ENCODE results near the gene PIK3AP1. TPM values are rescaled to one million over a fixed set of nuclear protein-coding genes. Genes with fewer than 3 reads are reported as not detected.

PIK3AP1 gene
- total RNA-seq, 2 donors from 2014 or later, result 1.3 to 5.2 TPM

GRCh38 chr10:96697438-96697837, 22.9 kb downstream of the PIK3AP1 start:
- no peak overlapping the region for H3K27ac ChIP-seq (ENCODE audit: low read depth, low read length)
- no peak overlapping the region for H3K27ac Mint-ChIP-seq
- no peaks in the 10 kb centered on the region for H3K4me1 ChIP-seq (ENCODE audit: control insufficient read depth, insufficient read depth, low read length)
- no peaks in the 10 kb centered on the region for H3K27me3 ChIP-seq (ENCODE audit: control insufficient read depth, insufficient read depth, low read length, poor library complexity, severe bottlenecking)
- no peak overlapping the region for H3K9ac ChIP-seq (ENCODE audit: extremely low read depth, low read length, poor library complexity, severe bottlenecking)
- no peaks in the 10 kb centered on the region for H3K36me3 Mint-ChIP-seq (ENCODE audit: low read depth)
- no peaks in the 10 kb centered on the region for H3K27me3 Mint-ChIP-seq (ENCODE audit: insufficient read depth)
- peaks cover 3% of the 10 kb centered on the region for H3K4me1 Mint-ChIP-seq
- H3K36me3 ChIP-seq (ENCODE audit: control insufficient read depth, insufficient read depth, low read length), result no peaks in the 10 kb centered on the region
- H3K4me3 Mint-ChIP-seq, result no peak overlapping the region
- no peak for TF ChIP-seq CTCF (conservative IDR thresholded peaks at IDR 0.05)
- H3K9me3 ChIP-seq (ENCODE audit: control insufficient read depth, low read length), result no peaks in the 10 kb centered on the region
- DNase-seq, result no peak
- 96 to 100% methylated on average over 1 to 3 of the region's 3 CpGs for WGBS, 2 experiments (ENCODE audit: insufficient coverage in 1 of 2, insufficient read length in 1 of 2)
- H3K4me3 ChIP-seq (ENCODE audit: low read length), result no peak overlapping the region
- H3K9me3 Mint-ChIP-seq, result no peaks in the 10 kb centered on the region

GRCh38 chr10:96696845-96697425, 23.4 kb downstream of the PIK3AP1 start:
- no peaks in the 10 kb centered on the region for H3K9me3 Mint-ChIP-seq
- Histone ChIP-seq H3K9ac (ENCODE audit: extremely low read depth, low read length, poor library complexity, severe bottlenecking) (no peak overlapping the region), H3K4me1 (ENCODE audit: control insufficient read depth, insufficient read depth, low read length) (no peaks in the 10 kb centered on the region), H3K27ac (ENCODE audit: low read depth, low read length) (no peak overlapping the region), H3K9me3 (ENCODE audit: control insufficient read depth, low read length) (no peaks in the 10 kb centered on the region), H3K4me3 (ENCODE audit: low read length) (no peak overlapping the region), H3K36me3 (ENCODE audit: control insufficient read depth, insufficient read depth, low read length) (no peaks in the 10 kb centered on the region), H3K27me3 (ENCODE audit: control insufficient read depth, insufficient read depth, low read length, poor library complexity, severe bottlenecking) (no peaks in the 10 kb centered on the region)
- DNase-seq, result no peak
- WGBS, 2 experiments (ENCODE audit: insufficient coverage in 1 of 2, insufficient read length in 1 of 2), result 94 to 95% methylated on average over 4 to 7 of the region's 7 CpGs
- H3K27ac Mint-ChIP-seq, result no peak overlapping the region
- no peaks in the 10 kb centered on the region for H3K27me3 Mint-ChIP-seq (ENCODE audit: insufficient read depth)
- H3K4me1 Mint-ChIP-seq, result peaks cover 3% of the 10 kb centered on the region
- H3K36me3 Mint-ChIP-seq (ENCODE audit: low read depth), result no peaks in the 10 kb centered on the region
- no peak overlapping the region for H3K4me3 Mint-ChIP-seq
- TF ChIP-seq CTCF (conservative IDR thresholded peaks at IDR 0.05), result no peak

GRCh38 chr10:96695975-96696634, 24.2 kb downstream of the PIK3AP1 start:
- no peak for DNase-seq
- peaks cover 3% of the 10 kb centered on the region for H3K4me1 Mint-ChIP-seq

More at GRCh38 chr10:96695975-96696634, 24.2 kb downstream of the PIK3AP1 start:
- 60 to 96% methylated on average over 2 to 3 of the region's 3 CpGs for WGBS, 2 experiments (ENCODE audit: insufficient coverage in 1 of 2, insufficient read length in 1 of 2)
- H3K27me3 ChIP-seq (ENCODE audit: control insufficient read depth, insufficient read depth, low read length, poor library complexity, severe bottlenecking), result no peaks in the 10 kb centered on the region
- no peaks in the 10 kb centered on the region for H3K36me3 Mint-ChIP-seq (ENCODE audit: low read depth)
- H3K27ac Mint-ChIP-seq, result no peak overlapping the region
- H3K9me3 Mint-ChIP-seq, result no peaks in the 10 kb centered on the region
- no peaks in the 10 kb centered on the region for H3K27me3 Mint-ChIP-seq (ENCODE audit: insufficient read depth)
- H3K9me3 ChIP-seq (ENCODE audit: control insufficient read depth, low read length), result no peaks in the 10 kb centered on the region
- H3K9ac ChIP-seq (ENCODE audit: extremely low read depth, low read length, poor library complexity, severe bottlenecking), result no peak overlapping the region
- H3K27ac ChIP-seq (ENCODE audit: low read depth, low read length), result no peak overlapping the region
- H3K4me3 Mint-ChIP-seq, result no peak overlapping the region
- no peaks in the 10 kb centered on the region for H3K4me1 ChIP-seq (ENCODE audit: control insufficient read depth, insufficient read depth, low read length)
- no peak for TF ChIP-seq CTCF (conservative IDR thresholded peaks at IDR 0.05)
- H3K36me3 ChIP-seq (ENCODE audit: control insufficient read depth, insufficient read depth, low read length), result no peaks in the 10 kb centered on the region
- no peak overlapping the region for H3K4me3 ChIP-seq (ENCODE audit: low read length)

Measured in endodermal cell (in vitro differentiated cells).